NCI-H1417 treated with DMSO at 0.1 percent for 48 hours (cell line): Measurements from ENCODE around the gene TXNL1.
"Not testable (repeated sequence)": the region's sequence is repeated elsewhere in the genome, so short reads cannot be mapped to it uniquely, and the experiment has no call there.

Source experiments
- DNase-seq: peaks from one replicate; lab custom pipeline; 2025; lab: John Stamatoyannopoulos, UW

Gene TXNL1

DNA sequence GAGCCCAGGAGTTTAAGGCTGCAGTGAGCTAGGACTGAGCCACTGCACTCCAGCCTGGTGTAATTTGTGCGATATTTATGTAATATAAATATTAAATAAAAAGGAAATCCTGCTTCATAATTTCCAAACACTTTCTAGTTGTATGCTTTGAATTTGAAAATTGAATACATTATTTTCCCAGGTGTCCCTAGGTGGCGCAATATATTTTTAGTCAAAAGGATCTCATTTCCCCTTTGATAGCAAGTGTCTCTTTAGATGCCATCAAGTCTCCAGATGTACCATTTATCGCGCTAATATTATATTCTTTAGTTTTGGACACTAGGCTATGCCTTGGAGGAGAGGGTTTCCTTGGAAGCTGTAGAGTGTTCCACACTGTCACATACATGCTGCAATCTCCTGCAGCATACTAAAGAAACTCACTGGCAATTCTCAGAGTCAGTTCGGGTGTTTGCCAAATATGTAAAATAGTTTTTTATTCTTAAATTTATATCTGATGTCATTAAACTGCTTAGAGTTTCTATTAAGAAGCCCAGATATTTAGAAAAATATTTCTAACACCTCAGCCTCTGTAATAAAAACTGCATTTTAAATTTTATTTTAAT is 7.1 kb upstream of the TXNL1 start:
- DNase-seq, result no peak

DNA sequence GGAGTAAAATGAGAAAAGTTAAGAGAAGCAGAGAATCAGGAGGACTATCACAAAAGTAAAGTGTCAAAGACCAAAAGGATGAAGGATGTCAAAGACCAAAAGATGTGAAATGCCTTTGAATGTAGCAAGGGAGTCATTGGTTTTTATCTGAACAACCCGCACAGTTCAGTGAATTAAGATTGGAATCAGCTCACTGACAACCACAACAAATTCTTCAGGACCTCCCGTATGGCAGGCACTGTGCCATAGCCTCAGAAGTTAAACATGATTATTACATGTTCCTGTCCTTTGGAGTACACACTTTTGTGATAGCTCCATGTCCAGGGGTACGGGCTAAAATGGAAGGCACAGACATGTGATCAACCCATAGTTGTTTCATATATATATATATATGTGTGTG is 5.0 kb upstream of the TXNL1 start:
- DNase-seq, result no peak

DNA sequence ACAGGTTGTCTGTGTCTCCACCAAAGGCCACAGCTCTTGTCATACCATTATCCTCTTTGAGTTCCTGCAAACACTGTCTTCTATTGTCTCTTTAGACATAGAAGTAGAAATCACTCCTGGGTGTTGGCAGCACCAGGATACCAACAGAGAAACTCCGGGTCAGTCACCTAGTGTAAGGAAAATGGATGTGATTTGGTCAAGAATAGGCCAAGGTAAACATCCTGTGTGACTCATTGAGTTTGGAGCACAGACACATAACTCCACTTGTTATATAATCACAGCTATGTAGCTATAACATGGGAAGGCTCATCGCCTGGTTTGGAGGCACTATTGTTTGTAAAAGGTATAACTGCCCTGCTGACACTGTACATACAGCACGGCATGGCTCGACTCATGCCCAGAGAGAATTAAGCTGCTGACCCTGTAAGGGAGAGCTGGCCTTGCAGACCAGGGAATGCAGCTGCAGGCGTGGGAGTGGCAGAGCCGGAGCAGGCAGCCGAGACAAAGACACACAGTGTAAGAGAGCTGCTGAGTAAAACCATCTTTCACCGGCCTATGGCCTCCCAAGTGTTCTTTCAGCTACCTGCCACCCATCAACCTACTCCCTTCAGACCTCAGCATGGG is 3.4 kb upstream of the TXNL1 start:
- DNase-seq, result no peak

DNA sequence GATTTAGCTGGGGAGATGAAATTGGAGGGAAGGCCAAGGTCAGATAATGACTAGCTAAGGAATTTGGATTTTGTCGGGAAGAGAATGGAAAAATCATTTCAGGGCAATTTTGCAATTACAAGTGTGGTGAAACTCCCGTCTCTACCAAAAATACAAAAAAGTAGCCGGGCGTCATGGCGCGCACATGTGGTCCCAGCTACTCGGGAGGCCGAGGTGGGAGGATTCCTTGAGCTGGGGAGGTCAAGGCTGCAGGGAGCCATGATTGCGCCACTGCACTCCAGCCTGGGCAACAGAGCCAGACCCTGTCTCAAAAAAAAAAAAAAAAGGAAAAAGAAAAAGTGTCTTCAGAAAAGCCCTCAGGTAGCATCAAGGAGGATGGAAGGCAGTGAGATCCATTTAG is 1.2 kb upstream of the TXNL1 start:
- no peak for DNase-seq

DNA sequence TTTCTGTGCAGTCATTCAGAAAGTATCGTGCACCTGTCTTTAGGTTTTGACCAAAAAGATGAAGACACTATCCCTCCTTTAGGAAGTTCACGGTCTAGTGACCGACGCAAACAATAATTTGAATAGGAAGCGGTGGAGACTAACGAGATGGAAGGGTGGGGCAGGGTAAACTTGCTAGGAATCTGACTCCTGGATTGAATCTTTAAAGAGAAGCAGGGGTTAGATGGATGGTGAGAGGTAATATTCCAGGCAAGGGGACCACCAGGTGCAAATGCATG is 651 bp upstream of the TXNL1 start:
- DNase-seq, result no peak

DNA sequence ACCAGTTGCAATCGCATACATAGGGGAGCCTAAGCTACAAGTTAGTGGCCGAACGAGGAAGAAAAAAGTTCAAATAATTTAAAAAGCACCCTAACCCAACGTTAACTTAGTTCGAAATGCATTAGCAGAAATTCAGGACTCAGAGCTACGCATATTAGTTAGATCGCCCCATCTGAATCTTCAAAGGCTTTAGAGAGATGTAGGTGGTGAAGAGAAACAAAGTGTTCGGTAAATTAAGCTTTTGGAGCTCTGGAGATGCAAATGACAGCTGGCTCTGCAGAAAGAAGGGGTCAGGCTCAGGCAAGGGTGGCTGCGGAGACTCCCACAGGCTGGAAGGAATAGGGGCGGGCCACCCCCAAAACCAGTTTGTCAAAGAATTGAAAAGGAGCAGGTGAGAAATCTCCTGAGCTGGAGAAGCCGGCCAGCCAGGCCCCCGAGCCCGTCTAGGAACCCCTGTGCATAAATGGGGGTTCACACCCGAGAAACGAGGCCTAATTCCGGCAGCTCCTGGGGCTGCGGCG is 621 bp downstream of the TXNL1 start:
- DNase-seq, result no peak

DNA sequence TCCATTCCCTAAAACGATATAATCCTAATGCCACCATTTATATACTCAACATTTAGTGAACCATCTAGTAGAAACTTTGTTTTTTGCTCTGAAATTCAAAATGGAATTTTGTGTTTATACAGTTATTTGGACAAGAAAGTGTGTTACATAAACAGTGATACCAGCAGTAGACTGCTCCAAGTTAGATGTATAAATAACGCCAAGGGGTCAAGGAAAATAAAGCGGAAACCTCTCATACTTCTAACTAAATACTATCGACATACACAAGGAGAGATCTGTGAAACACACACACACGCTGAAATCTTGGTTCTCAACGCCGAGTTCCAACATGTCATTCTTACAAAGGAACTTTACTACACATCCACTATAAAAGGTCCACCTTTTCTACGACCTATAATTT is 1.2 kb downstream of the TXNL1 start:
- no peak for DNase-seq

DNA sequence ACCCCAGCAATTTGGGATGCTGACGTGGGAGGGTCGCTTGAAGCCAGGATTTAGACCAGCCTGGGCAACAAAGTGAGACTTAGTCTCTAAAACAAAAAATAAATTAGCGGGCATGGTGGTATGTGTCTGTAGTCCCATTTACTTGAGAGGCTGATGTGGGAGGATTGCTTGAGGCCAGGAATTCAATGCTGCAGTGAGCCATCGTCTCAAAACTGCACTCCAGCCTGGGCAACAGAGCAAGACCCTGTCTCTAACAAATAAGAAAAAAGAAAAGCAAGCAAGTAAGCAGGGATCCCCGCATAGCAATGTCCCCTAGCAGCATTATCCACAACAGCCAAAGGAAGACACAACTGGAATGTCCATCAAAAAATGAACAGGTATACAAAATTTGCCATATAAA is 3.4 kb downstream of the TXNL1 start:
- no peak for DNase-seq

DNA sequence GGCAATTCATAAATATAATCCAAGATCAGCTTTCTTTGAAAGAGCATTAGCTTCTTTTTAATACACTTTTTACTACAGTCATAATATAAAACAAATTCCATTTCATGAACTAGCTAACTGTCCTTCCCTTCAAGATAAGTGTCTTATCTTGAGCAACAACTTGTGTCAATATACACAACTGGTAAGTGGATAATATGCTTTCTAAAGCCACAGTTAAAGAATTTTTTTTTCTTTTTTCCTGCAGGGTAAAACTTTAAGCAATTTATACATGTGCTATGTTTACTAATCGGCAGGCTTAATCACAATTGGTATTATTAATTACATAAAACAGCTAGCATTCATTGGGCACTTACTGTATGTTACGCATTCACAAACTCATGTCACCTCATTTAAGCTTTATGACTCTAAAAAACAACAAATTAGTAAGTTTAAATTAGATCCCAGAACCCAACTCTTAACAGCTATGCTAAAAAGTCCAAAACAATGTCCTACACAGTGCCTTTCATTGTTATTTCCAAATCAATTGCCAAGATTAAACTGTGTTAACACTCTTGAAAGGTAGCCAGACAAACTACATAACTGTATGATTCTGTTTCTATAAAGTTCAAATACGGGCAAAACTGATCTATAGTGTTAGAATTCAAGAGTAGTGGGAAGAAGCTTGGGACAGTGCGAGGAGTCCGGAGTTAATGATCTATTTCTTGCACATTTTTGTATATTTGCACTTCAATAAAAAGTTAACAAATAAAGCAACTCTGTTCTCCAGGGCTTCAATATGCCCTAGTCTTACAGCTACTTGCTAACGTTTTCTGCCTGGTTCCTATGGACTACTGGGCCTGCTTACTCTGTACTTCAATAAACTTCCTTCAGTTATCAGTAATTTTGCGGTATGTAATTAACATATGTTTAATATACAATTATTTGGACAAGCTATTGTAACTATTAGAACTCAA is 6.0 kb downstream of the TXNL1 start:
- no peak for DNase-seq

DNA sequence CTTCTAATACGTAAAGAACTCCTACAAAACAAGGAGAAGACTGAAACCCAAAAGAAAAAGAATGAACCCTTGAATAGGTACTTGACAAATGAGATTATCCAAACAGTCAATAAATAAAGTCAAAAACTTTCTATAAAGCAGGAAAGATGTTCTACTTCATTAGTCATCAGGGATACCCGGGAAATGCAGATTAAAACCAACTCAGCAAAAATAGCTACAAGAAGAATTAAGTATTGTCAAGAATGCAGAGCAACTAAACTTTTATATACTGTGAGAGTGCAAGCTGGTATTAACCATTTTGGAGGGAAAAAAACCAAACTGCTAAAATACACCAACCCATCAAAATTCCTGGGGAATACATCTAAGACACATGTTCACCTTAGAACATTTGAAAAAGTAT is 10.4 kb downstream of the TXNL1 start:
- no peak for DNase-seq

DNA sequence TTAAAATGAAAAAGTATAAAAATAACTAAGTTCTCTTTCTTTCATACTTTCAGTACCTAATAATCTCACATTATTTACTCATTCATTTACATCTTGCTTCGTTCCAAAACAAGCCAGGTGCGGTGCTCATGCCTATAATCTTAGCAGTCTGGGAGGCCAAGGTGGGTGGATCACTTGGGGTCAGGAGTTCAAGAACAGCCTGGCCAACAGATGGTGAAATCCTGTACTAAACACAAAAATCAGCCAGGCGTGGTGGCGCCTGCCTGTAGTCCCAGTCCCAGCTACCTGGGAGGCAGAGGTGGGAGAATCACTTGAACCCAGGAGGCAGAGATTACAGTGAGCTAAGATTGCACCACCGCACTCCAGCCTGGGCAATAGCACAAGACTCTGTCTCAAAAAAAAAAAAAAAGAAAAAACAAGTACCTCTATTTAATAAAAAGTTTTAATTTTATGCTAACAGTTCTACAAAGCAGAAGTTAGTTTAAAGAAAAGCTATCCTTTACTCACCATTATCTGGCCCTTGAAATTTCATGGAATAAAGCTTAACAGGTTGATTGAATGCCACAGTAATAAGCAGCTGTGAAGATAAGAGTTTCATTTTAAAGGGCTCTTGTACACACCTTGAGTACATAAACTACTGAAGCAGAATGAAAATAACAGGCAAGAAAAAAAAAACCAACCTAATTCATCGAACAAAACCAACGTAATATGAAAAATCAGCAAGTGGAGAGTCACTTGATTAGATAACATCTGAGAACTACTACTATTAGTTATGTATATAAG is 22.5 kb downstream of the TXNL1 start:
- DNase-seq, result no peak

DNA sequence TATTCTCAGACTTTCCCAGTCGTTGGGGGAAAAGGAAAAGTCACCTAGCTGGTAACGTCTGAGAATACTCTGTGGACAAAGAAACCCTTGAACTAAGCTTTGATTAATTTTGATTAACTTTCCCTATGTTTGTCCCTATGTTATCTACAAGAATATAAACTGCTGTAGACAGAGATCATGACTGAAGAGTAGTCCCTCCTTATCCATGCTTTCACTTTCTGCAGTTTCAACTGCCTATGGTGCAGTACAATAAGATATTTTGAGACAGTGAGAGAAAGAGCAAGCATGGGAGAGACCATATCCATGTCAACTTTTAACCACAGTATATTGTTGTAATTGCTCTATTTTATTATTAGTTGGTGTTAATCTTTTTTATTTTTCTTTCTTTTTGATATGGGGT is 31.8 kb downstream of the TXNL1 start:
- DNase-seq, result no peak

DNA sequence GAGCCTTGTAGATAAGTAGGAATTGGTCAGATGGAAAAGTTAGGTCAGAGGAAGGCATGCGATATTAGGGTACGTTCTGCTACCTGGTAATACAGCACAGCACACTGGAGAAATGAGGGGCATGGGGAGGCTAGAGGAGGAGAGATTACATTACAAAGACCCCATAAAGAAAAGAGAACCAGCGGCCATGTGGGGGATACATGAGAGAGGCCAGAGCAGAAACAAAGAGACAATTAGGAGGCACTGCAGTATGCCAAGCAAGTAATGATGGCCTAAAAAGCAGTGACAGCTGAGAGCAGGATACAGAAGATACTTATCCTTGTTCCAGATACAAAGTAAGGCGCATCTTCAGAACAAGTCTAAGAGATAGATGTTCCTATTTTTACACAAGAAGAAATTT is 40.0 kb downstream of the TXNL1 start:
- no peak for DNase-seq

DNA sequence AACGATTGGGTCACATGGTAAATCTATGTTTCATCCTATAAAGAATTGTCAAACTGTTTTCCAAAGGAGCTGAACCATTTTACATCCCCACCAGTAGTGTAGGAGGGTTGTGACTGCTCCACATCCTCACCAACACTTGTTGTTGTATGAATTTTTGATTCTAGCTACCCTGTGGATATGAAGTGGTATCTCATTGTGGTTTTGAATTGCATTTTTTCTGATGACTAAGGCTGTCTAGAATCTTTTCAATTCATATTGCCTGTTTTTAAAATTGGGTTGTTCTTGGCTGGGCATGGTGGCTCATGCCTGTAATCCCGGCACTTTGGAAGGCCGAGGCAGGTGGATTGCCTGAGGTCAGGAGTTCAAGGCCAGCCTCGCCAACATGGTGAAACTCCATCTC is 44.5 kb downstream of the TXNL1 start:
- DNase-seq, result no peak

DNA sequence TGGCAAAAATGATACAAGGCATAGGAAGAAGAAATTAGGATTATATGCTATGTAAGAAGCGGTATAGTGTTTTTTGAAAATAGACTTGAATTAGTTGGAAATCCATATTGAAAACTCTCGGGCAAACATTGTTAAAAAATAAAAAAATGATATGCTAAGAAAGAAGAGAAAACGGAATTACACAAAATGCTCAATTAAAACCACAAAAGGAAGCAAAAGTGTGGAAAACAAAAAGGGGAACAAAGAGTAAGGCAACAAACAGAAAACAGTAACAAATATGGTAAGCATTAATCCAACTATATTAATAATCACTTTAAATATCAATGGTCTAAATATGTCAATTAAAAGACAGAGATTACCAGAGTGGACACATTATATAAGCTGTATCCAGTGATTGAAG is 58.4 kb downstream of the TXNL1 start:
- DNase-seq, result no peak

DNA sequence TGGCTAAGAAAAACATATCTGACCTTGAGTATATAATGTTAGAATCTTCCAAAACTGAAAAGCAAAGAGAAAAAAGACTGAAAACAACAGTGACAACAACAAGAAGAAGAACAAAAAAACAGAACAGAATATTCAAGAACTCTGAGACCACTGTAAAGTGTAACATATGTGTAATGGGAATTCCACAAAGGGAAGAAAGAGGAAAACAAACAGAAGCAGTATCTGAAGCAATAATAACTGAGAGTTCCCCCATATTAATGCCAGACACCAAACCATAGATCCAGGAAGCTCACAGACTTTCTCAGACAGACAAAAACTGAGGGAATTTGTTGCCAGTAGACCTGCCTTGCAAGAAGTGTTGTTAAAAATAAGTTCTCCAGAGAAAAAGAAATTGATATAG is 58.9 kb downstream of the TXNL1 start:
- DNase-seq, result no peak

DNA sequence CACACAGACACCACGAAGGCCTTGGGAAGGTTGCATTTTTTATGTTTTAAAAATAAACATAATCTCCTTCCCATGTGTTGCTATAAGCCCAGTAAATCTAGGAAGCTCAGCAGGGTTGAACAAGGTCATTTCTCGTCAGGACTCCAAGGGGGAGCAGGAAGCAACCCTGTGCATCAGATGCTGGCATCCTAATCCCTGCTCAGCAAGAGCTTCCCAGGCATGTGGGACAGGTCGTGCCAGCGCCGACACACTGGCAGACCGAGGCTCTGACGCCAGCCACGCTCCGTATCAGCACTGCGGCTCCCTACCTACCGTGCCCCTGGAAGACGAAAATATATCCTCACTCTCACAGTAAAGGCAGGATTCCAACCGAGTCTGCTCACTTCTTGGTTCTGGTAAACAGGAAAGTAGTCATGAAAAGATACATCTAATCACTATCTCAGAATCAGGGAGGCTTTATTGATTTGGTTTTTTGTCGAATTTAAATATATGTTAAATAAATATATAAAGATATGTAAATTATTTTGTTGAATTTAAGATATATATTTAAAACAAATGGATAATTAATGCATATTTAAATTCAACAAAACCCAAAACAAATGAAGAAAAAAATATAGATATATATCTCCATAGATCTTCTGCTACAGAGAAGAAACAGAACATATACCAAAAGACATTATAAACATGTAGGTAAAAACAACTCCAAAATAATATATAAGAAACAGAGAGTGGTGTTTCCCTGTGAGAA is 61.4 kb downstream of the TXNL1 start:
- no peak for DNase-seq

DNA sequence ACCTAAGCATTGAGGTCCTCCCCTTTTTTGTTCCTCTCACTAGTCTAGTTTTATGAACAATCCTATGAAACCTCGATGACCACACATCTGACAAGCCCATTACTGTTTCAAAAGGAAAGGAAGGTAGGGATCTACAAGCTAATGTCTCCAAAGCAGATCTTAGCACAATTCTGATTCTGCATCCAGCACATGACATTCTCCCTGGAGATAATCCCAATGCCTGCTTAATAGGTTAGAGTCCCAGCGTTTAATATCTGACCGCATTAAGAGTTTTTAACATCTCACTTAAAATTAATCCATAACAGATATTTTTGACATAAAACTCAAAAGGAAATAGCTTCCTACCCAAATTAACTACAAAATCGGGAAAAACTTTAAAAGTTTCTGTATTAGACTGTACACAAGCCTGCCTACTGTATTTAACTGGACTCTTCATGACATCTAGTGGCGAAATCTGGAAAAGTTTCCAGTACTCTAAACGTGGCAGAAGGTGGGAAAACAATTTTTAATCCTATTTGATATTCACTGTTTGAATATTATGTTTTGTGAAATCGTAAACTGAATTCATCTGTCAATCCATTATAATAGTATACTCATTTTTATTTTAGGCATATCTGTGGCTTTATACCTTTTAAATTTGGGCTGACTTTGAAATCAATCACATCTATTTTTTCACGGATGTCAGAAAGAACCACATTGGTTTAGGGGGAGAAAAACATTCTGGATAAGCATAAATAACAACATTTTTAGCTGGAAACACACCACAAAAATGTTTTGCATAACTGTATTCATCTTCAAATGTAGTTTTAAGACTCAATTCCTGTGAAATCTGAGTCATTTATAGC is 62.4 kb downstream of the TXNL1 start:
- DNase-seq, result peak; percentile 70

DNA sequence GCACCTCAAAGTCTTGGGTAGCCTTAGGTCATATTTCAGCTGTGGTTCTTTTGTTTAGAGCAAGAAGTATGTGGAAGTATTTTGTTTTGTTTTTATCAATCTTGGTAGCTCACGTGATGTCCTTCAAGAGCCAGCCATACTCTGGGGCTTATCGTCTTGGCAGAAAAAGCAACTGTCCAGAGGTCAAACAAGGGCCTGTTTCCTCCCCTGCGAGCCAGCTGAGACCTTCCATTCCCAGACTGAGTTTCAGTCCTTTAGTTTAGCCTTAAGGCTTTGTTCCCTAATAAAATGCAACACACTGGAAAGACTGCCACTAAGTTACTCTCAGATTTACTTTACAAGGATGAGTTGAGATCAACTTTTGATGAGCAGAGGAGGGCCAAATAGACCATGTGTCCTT is 63.5 kb downstream of the TXNL1 start:
- DNase-seq, result no peak

DNA sequence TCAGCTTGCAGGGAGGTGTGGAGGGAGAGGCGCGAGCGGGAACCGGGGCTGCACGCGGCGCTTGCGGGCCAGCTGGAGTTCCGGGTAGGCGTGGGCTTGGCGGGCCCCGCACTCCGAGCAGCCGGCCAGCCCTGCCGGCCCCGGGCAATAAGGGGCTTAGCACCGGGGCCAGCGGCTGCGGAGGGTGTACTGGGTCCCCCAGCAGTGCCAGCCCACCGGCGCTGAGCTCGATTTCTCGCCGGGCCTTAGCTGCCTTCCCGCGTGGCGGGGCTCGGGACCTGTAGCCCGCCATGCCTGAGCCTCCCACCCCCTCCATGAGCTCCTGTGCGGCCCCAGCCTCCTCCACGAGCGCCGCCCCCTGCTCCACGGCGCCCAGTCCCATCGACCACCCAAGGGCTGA is 66.1 kb downstream of the TXNL1 start:
- DNase-seq, result not testable (repeated sequence)

DNA sequence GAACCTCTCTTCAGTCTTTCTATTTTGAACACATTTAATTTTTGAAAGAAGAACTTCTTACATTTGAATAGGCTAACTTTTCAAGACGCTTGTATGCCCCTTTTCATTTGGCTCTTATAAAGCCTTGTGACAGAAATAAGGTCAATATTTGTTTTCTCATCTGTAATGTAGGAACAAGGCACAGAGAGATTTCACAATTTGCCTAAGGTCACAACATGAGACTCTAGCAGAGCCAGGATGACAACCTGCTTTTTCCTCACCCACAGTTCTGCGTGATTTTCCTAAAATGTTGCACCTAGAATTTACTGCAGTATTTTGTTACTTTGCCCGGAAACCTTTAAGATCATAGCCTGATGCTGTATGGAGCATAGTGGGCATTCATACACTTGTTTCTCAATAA is 67.4 kb downstream of the TXNL1 start:
- DNase-seq, result no peak
